GM19455 (cell line): ENCODE measurements around the gene CDH15.
"Not testable (repeated sequence)": the region's sequence is repeated elsewhere in the genome, so short reads cannot be mapped to it uniquely, and the experiment has no call there.

Source experiments
- ATAC-seq: cut with Tn5 transposase; IDR thresholded peaks from one replicate; pipeline ENCODE4 v1.9.1; 2021; ENCODE audit not compliant: unreplicated experiment

CDH15 gene

GRCh38 chr16:89224665-89225064 lies 53.1 kb downstream of the CDH15 start:
- ATAC-seq: no peak

GRCh38 chr16:89230255-89230654 lies 58.7 kb downstream of the CDH15 start:
- ATAC-seq: no peak

- ATAC-seq: no peak
Observed at GRCh38 chr16:89232107-89232506, 60.6 kb downstream of the CDH15 start.

- ATAC-seq: no peak
Observed at GRCh38 chr16:89233678-89234490, 62.3 kb downstream of the CDH15 start.

- no peak for ATAC-seq
Observed at GRCh38 chr16:89237733-89238132, 66.2 kb downstream of the CDH15 start.

GRCh38 chr16:89241187-89242007 lies 69.8 kb downstream of the CDH15 start:
- peak; percentile 58 for ATAC-seq

- no peak for ATAC-seq
Observed at GRCh38 chr16:89242795-89243200, 71.2 kb downstream of the CDH15 start.

- ATAC-seq: no peak
Observed at GRCh38 chr16:89243664-89244063, 72.1 kb downstream of the CDH15 start.

GRCh38 chr16:89244264-89244663 lies 72.7 kb downstream of the CDH15 start:
- ATAC-seq: not testable (repeated sequence)

- ATAC-seq: no peak
Observed at GRCh38 chr16:89244754-89245153, 73.2 kb downstream of the CDH15 start.
